DMS153 treated with DMSO at 0.1 percent for 48 hours (cell line): ENCODE results near the gene NCKAP1.
"Not testable (repeated sequence)": the region's sequence is repeated elsewhere in the genome, so short reads cannot be mapped to it uniquely, and the experiment has no call there.

Source experiments
- DNase-seq: peaks from one replicate; lab custom pipeline; 2025; ENCODE audit not compliant: unreplicated experiment; lab: John Stamatoyannopoulos, UW

NCKAP1 gene

GRCh38 chr2:182912518-182912915 is 125.7 kb downstream of the NCKAP1 start:
- no peak for DNase-seq

GRCh38 chr2:182911813-182912517 is 126.3 kb downstream of the NCKAP1 start:
- no peak for DNase-seq

DNA sequence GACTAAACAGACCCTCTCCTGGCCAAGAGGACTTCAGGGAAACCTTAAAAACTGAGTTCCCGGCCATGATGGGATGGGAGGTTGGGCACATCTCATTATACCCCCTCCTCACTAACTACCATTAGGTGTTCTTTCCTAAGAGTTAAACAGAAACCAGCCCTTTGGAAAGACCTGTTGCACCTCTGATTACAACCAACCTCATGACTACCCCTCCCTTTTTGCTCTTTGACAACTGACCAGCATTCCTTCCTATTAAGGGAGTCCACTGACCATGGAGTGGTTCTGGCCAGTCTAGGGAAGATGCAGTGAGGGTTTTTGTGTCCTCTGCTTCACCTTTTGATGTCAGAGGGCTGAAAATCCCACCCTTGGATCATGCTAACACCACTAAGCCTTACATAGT is 127.3 kb downstream of the NCKAP1 start:
- DNase-seq = no peak

DNA sequence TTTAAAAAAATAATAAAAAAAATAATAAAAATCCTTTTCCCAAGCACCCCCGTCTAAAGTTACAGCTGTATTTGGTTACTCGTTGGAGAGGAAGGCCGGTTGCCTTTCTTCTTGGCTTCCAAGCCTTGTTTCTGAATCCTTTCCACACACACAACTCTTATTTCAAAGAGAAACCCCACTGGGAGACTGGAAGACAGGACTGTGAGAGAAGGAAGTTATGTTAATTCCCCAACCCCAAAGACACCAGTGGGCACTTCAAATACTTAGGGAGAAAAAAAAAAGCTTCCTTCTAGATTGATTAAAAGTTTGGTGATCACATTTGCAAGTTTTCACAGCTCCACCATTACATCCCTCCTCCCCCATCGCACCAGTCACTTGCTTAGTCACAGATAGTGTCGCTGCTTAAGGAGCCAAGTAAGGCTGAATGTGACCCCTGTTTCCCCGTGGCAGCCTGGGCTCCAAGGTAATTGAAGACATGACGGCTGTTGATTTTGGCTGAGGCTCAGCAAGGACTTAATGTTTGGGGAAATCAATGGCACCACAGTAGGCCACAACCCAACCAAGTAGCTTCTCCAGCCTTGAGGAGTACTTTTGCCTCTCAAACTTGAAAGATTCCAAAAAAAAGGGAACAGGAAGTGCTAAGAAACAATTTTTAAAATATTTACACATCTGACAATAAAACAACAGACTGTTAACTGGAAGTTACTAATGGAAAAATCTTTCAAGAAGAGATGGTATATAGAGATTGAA is 131.0 kb downstream of the NCKAP1 start:
- DNase-seq = no peak

GRCh38 chr2:182906454-182906853 is 131.8 kb downstream of the NCKAP1 start:
- no peak for DNase-seq

GRCh38 chr2:182904844-182905243 is 133.4 kb downstream of the NCKAP1 start:
- DNase-seq = no peak

DNA sequence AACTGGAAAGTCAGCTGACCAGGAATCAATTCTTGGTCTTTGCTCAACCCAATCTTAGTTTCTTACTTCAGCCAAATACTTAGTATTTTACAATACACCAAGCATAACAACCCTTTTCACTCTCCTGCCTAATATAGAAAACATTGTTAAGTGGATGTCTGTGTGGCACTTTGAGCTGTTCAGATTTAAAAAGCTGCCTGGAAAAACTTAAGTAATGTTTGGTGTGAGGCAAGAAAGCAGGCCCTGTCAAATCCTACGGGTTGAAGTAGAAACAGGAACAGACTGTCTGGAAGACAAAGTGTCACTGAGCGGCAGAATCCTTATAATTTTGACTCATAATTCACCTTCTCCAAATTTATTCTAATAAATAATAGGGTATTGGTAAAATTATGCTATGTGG is 134.7 kb downstream of the NCKAP1 start:
- no peak for DNase-seq

DNA sequence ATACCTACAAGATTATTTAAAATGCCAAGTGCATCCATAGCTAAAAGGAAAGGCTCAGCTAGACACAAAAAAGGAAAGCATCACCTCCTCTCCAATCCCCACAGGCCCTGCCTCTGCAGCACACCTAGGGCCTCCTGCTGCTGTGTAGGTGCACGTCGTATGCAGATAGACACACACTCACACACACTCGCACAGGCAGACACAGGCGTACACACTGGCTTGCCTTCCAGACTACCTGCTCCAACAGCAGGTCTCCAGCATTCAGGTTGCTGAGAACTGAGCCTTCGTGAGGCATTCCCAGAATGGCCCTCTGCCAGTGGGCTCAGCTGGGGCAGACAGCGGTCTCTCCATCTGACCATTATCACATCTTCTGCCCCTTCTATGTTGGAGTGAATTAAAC is 136.5 kb downstream of the NCKAP1 start:
- DNase-seq = no peak

DNA sequence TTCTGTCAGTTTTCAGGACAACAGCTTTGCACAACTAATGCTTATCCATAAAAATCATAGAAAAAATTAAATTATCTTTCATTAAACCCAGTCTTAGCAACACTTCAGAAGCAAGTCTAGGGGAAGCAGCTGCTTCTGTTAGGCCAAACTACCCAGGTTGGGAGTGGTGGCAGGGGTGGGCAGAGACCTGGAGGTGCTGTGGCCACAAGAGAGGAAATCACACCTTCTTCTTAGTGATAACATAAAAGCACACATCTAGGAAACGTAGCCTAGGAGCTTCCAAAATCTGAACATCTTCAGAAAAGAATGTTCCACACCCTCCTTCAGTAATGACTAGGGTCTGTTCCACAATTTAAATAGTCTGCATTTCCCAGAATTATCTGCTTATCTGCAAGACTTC is 139.5 kb downstream of the NCKAP1 start:
- no peak for DNase-seq

DNA sequence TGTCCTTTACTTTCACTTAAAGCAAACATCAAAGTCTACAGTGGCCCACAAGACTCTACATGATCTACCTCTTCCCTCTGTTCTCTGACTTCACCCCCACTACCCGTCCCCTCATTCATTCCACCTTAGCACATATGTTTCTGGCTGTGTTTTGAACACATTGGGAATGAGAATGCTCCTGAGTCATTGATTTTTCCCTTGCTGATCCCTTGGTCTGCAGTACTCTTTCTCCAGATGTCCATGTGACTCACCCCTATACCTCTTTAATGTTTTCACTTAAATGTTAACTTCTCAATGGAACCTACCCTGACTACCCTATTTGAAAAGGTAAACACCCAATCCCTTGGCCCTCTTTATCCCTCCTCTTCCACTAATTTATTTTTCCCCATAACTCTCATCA is 141.1 kb downstream of the NCKAP1 start:
- DNase-seq = no peak

DNA sequence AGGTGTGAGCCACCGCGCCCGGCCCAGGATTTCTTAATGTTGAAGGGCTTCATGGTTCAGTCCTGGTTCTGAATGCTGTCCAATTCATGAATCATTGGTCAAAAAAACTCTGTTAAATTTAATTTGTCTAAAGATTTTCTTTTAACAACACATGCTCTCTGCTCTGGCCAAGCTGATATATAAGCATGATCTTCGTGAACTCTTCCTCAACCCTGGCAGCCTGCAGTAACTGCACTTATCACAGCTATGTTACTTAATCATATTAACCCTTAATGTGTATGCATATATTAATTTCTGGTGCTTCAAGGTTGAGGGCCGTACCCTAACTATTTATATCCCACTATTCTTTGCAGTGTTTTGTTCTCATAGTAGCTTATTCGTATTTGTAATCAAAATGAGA is 142.5 kb downstream of the NCKAP1 start:
- no peak for DNase-seq

DNA sequence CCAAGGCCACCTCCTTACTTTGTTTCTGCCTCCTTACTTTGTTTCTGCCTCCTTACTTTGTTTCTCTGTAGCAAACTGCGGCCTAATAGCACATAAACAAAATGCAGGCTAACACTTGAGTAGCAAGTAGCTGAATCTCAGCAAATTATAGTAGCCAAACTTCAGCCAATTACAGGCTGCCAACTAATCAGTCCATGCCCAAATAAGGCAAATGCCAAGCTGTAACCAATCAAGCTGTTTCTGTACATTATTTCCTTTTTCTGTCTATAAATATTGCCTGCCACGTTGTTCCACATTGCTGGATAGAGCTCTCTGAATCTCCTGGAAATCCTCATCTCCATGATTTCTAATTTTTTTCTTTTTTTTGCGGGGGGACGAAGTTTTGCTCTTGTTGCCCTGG is 143.1 kb downstream of the NCKAP1 start:
- DNase-seq = no peak

GRCh38 chr2:182894174-182894573 is 144.1 kb downstream of the NCKAP1 start:
- no peak for DNase-seq

DNA sequence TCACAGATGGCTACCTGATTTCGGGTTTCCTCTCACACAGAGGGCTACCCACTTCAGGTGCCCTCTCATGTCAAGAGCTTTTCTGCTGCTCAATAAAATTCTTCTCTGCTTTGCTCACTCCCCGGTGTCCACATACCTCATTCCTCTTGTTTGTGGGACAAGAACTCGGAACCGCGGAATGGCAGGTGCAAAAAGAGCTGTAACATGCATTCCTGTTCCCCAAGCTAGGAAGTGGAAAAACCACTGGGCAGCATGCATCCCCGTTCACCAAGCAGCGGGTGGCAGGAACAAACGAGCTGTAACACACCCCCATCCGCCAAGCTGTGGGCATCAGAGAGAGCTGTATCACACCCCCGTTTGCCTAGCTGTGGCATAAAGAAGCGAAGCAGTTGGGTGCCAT is 144.6 kb downstream of the NCKAP1 start:
- DNase-seq = no peak

DNA sequence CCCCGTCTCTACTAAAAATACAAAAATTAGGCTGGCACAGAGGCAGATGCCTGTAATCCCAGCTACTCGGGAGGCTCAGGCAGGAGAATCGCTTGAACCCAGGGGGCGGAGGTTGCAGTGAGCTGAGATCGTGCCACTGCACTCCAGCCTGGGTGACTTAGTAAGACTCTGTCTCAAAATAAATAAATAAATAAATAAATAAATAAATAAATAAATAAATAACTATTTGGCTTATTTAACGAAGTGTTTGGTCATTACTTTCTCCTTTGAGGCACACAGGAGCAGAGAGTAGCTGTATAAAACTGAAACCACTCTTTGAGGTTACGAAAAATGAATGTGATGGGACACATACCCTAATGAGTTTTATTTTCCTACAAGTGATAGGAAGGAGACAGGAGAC is 145.2 kb downstream of the NCKAP1 start:
- DNase-seq = not testable (repeated sequence)

- DNase-seq = no peak
These were observed 146.6 kb downstream of the NCKAP1 start for GRCh38 chr2:182891611-182892010.

DNA sequence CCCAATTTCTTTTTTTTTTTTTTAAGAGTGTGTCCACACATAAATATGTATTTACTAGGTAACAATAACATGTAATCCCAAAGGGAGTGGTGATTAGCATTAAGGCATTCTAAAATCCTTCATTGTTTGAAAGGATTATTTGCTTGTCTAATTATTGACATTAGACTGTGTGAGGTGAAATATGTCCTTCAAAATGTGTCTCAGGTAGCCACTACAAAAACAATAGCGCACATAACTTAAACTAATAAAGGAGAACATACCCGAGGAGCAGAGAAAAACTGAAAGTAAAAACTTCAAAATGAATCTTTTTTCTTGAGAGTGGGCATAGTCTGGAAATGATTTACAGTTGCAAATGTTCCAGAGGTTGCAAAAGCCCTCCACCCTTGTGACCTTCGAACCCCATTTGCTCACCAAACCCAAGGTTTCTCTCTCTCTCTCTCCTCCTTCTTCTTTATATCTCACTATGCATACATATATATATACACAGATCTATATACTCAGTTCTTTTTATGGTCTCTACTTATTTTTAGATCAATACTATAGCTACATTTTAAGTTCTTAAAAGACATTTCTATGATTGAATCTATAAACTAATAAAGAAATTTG is 147.4 kb downstream of the NCKAP1 start:
- no peak for DNase-seq

- DNase-seq = no peak
These were observed 148.0 kb downstream of the NCKAP1 start for GRCh38 chr2:182890305-182890704.

GRCh38 chr2:182887753-182888415 is 150.4 kb downstream of the NCKAP1 start:
- DNase-seq = no peak

- no peak for DNase-seq
These were observed 151.2 kb downstream of the NCKAP1 start for GRCh38 chr2:182887093-182887492.

DNA sequence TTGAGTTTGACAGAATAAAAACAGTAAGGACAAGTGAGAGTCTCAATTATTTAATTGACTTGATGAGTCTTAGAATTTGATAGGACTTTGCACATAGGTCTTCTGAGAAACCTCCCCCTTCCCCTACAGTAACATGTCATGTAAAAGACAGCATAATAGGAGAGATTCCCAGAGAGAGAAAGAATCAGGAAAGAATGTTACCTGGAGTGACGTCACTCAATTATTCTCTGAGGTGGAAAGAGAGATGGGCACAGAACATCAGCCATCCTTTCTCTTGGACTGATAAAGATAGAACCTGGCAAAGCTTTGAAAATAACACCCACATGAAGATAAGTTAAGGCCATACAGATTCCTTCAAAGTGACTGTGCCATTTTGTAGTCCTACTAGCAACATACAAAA is 152.5 kb downstream of the NCKAP1 start:
- no peak for DNase-seq

DNA sequence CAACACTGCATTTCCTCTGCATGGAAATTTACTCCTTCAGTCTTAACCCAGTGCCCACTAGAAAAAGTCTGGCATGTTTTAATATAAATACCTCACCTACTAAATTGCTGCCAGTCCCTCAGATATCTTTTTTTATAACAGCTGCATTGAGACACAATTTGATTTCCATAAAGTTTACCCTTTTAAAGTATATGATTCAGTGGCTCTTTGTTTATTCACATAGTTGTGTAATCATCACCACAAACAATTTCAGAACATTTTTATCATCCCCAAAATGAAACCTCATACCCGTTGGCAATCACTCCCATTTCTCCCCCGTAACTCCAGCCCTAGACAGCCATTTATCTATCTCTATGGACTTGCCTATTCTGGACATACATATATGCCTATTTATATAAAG is 154.8 kb downstream of the NCKAP1 start:
- DNase-seq = no peak
